Naive thymus-derived CD8-positive, alpha-beta T cell (primary cell): ENCODE measurements around the gene INSRR. TPM values are rescaled to one million over a fixed set of nuclear protein-coding genes. Genes with fewer than 3 reads are reported as not detected.

Experiments
- ATAC-seq, 2 donors: fragments of 150-1000 bp; cut with Tn5 transposase in 1 of 2; sonication (Bioruptor Pico), chemical (Tn5 transposase) in 1 of 2; 1 replicate in 1 of 2; 2 replicates in 1 of 2; pipeline ENCODE4 v1.10.0; 2021; ENCODE audit warnings: mild to moderate bottlenecking in 2 of 2, moderate library complexity in 2 of 2
- POLR2A ChIA-PET: fragments of 350-600 bp; sonication (Branson Sonifier 250); formaldehyde crosslinking; loops from one replicate; lab custom pipeline; 2021; ENCODE audit warnings: antibody characterized with exemption; lab: Charles Lee
- DNase-seq, 10 donors: peaks; one replicate each; pipeline versions ENCODE4 v3.0.0 to v3.0.0-alpha.2; 2020 to 2022
- H3K27ac Mint-ChIP-seq, 10 donors: one replicate each; pipeline ENCODE4 v1.8.0; 2020 to 2022; ENCODE audit warnings: mild to moderate bottlenecking in 10 of 10, mixed read lengths in 10 of 10, moderate library complexity in 4 of 10, inconsistent platforms in 1 of 10
- H3K27me3 Mint-ChIP-seq, 5 donors: one replicate each; pipeline ENCODE4 v1.8.0; 2021 to 2022; ENCODE audit warnings: mixed read lengths in 5 of 5
- H3K36me3 Mint-ChIP-seq, 3 donors: one replicate each; pipeline ENCODE4 v1.8.0; 2020 to 2022; ENCODE audit warnings: mixed read lengths in 3 of 3, mild to moderate bottlenecking in 2 of 3, inconsistent platforms in 1 of 3
- H3K4me1 Mint-ChIP-seq, 4 donors: one replicate each; pipeline ENCODE4 v1.8.0; 2021 to 2022; ENCODE audit warnings: mixed read lengths in 4 of 4
- H3K4me3 Mint-ChIP-seq, 10 donors: one replicate each; pipeline ENCODE4 v1.8.0; 2020 to 2022; ENCODE audit warnings: mild to moderate bottlenecking in 10 of 10, mixed read lengths in 10 of 10, moderate library complexity in 6 of 10, inconsistent platforms in 1 of 10
- H3K9me3 Mint-ChIP-seq, 9 donors: one replicate each; pipeline ENCODE4 v1.8.0; 2020 to 2022; ENCODE audit warnings: mixed read lengths in 9 of 9, mild to moderate bottlenecking in 3 of 9, inconsistent platforms in 1 of 9, moderate library complexity in 1 of 9
- polyA plus RNA-seq, 3 donors: library from polyadenylated mRNA; unstranded; fragments of 300-500 nt; fragmentation: Illumina TruSeq; gene quantifications; one replicate each; pipeline ENCODE4 v1.2.3, GENCODE V29; 2021
- total RNA-seq, 8 experiments: library from RNA in 2 of 8; stranded (reverse) in 2 of 8; gene quantifications; one replicate each; pipeline ENCODE4 v1.2.3 and lab custom pipeline; 2021 to 2026

The INSRR gene
- total and polyA plus RNA-seq, 5 experiments from 2014 or later: not detected

DNA sequence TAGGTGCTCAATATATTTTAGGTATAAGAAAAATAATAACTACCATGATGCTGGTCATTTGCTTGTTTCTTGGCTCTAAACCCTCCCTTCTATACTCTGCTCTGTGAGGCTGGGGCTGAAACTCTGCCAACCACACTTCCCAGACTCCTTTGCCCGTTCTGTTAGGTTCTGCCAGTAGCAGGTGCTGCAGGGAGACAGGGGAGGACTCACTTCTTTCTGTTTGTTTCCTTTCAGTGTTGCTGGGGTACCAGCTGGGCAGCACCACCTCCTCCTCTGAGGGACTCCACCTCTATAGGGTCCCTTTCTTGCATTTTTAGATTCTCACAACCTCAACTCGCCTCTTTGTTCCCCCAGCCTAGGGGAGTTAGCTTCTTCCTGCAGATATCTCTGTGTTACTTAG is 25.3 kb downstream of the INSRR start:
- peaks cover 4 to 21% (median 20%) of the 10 kb centered on the region in 5 donors for H3K27me3 Mint-ChIP-seq
- no peaks in the 10 kb centered on the region for H3K36me3 Mint-ChIP-seq
- no peaks in the 10 kb centered on the region for H3K9me3 Mint-ChIP-seq
- H3K27ac Mint-ChIP-seq: peak overlapping the region in 6 of 10 donors; percentile 11 to 75 (median 34)
- H3K4me3 Mint-ChIP-seq: no peak overlapping the region
- peaks cover 4 to 15% (median 8%) of the 10 kb centered on the region in 4 donors for H3K4me1 Mint-ChIP-seq
- peak; percentile 88 to 89 for ATAC-seq
- POLR2A ChIA-PET: no interaction called here
- DNase-seq: peak in 6 of 10 donors; percentile 13 to 55 (median 40)

DNA sequence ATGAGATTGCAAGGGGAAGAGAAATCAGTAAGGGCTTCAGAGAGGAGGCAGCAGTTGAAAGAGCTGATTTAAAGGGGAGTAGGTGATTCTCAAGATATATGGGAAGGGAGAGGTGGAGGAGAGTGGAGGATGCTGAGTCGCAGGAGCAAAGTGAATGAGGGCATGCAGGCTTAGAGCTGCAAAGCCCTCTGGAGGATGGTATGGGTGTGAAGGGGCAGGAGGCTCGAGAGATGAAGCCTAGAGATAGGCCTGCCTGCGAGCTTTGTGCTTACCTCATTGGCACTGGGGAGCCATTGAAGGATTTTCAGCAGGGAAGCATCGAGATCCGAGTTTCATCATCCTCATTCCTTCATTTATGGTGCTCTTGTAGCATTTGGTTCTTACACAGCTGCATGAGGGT is 26.5 kb downstream of the INSRR start:
- peaks cover 3 to 14% (median 7%) of the 10 kb centered on the region in 4 donors for H3K4me1 Mint-ChIP-seq
- no peak for ATAC-seq
- POLR2A ChIA-PET: no interaction called here
- H3K36me3 Mint-ChIP-seq: no peaks in the 10 kb centered on the region
- peak overlapping the region in 3 of 10 donors; percentile 20 to 87 (median 33) for H3K27ac Mint-ChIP-seq
- no peak overlapping the region for H3K4me3 Mint-ChIP-seq
- H3K27me3 Mint-ChIP-seq: peaks cover 2 to 20% (median 18%) of the 10 kb centered on the region in 5 donors
- peak in 1 of 10 donors; percentile 2 for DNase-seq
- H3K9me3 Mint-ChIP-seq: no peaks in the 10 kb centered on the region

- DNase-seq: no peak
- H3K27ac Mint-ChIP-seq: peak overlapping the region in 2 of 10 donors; percentile 4 to 57
- H3K4me1 Mint-ChIP-seq: peaks cover 0 to 3% (median under 1%) of the 10 kb centered on the region in 4 donors
- peaks cover 0 to 18% (median 8%) of the 10 kb centered on the region in 5 donors for H3K27me3 Mint-ChIP-seq
- H3K4me3 Mint-ChIP-seq: no peak overlapping the region
- POLR2A ChIA-PET: no interaction called here
- no peaks in the 10 kb centered on the region for H3K9me3 Mint-ChIP-seq
- H3K36me3 Mint-ChIP-seq: no peaks in the 10 kb centered on the region
- no peak for ATAC-seq
These were observed 30.4 kb downstream of the INSRR start for GRCh38 chr1:156828400-156829124.

- Mint-ChIP-seq H3K27ac (no peak overlapping the region), H3K27me3 (peaks cover 0 to 9% (median 5%) of the 10 kb centered on the region in 5 donors), H3K9me3 (no peaks in the 10 kb centered on the region), H3K4me1 (peaks cover 0 to 5% (median 2%) of the 10 kb centered on the region in 4 donors), H3K4me3 (no peak overlapping the region), H3K36me3 (no peaks in the 10 kb centered on the region)
- POLR2A ChIA-PET: no interaction called here
- no peak for ATAC-seq
- no peak for DNase-seq
These were observed 32.3 kb downstream of the INSRR start for GRCh38 chr1:156826630-156827029.

DNA sequence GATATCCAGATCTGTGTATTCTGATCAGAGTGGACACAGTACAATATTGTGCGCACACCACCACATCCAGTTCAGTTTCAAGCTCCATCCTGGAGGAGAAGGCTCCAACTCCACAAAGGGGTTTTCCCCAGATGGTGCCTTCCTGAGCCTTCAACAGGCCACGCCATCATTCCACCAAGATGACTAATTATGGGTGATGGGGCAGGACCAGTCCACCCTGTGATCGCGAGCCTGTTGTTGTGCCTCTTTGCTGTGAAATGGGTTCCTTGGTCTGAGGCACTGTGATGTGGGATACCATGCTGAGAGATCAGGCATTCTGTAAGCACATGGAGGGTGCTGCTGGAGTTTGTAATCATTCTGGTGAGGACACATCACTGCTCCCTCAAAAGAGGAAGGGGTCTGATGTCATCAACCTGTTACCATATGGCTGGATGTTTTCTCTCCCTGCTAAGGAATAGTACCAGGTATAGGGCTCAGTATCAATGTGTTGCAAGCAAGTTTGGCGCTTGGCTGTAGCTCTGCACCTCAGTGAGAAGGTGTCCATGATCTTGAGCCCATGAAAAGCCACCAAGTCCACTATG is 35.6 kb downstream of the INSRR start:
- peaks cover 0 to 11% (median 2%) of the 10 kb centered on the region in 4 donors for H3K4me1 Mint-ChIP-seq
- DNase-seq (peak in 1 of 10 donors; percentile 21), ATAC-seq (no peak)
- no peaks in the 10 kb centered on the region for H3K36me3 Mint-ChIP-seq
- no peak overlapping the region for H3K27ac Mint-ChIP-seq
- H3K9me3 Mint-ChIP-seq: no peaks in the 10 kb centered on the region
- peaks cover 0 to 3% (median 0%) of the 10 kb centered on the region in 5 donors for H3K27me3 Mint-ChIP-seq
- POLR2A ChIA-PET: no interaction called here
- no peak overlapping the region for H3K4me3 Mint-ChIP-seq

DNA sequence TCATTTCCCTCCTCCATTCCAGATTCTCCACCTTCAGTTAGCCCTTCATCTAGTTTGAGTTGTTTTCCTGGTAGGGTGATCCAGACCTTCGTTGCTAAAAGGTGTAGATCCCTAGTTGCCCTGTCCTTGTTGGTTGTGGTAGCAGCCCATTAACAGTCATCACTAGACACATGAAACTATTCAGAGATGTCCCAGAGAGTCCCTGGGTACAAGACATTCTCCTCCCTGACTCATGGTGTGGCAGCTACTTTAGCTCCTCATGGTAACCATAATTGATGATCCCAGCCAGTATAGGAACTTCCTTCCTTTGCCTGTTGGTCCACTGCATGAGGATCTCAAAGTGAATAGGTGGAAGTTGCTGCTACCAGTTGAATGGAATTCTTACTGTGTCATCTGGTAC is 36.2 kb downstream of the INSRR start:
- H3K9me3 Mint-ChIP-seq: no peaks in the 10 kb centered on the region
- POLR2A ChIA-PET: interaction anchor here (0.6 kb wide), 1 partner anchor 20 kb away, joined by 4 read pairs; no protein-coding TSS in a partner anchor
- H3K4me1 Mint-ChIP-seq: peaks cover 0 to 15% (median 4%) of the 10 kb centered on the region in 4 donors
- DNase-seq (peak in 1 of 10 donors; percentile 6), ATAC-seq (no peak)
- peaks cover 0 to 3% (median 0%) of the 10 kb centered on the region in 5 donors for H3K27me3 Mint-ChIP-seq
- no peaks in the 10 kb centered on the region for H3K36me3 Mint-ChIP-seq
- no peak overlapping the region for H3K4me3 Mint-ChIP-seq
- H3K27ac Mint-ChIP-seq: peak overlapping the region in 3 of 10 donors; percentile 36 to 62 (median 45)

- DNase-seq: peak in 1 of 10 donors; percentile 18
- H3K27me3 Mint-ChIP-seq: peaks cover 0 to 5% (median 0%) of the 10 kb centered on the region in 5 donors
- H3K4me1 Mint-ChIP-seq: peaks cover 3 to 21% (median 8%) of the 10 kb centered on the region in 4 donors
- peak in 1 of 2 donors; percentile 38 for ATAC-seq
- POLR2A ChIA-PET: interaction anchor here (0.6 kb wide), 1 partner anchor 29 kb away, joined by 5 read pairs; no protein-coding TSS in a partner anchor
- H3K36me3 Mint-ChIP-seq: no peaks in the 10 kb centered on the region
- H3K4me3 Mint-ChIP-seq: no peak overlapping the region
- H3K27ac Mint-ChIP-seq: peak overlapping the region in 2 of 10 donors; percentile 15 to 36
- H3K9me3 Mint-ChIP-seq: no peaks in the 10 kb centered on the region
These were observed 37.1 kb downstream of the INSRR start for GRCh38 chr1:156821801-156822200.

- DNase-seq: peak; percentile 84 to 99 (median 96)
- peaks cover 35 to 63% (median 56%) of the 10 kb centered on the region in 4 donors for H3K4me1 Mint-ChIP-seq
- ATAC-seq: peak; percentile 86 to 90
- POLR2A ChIA-PET: interaction anchor here (0.7 to 2.0 kb wide), 5 partner anchors 44 to 572 kb away, joined by 3 to 11 read pairs (median 3); partner anchors contain the start of genes HDGF, ISG20L2 and METTL25B
- H3K27me3 Mint-ChIP-seq: peaks cover 0 to 8% (median 0%) of the 10 kb centered on the region in 5 donors
- no peaks in the 10 kb centered on the region for H3K9me3 Mint-ChIP-seq
- peak within 1 kb of the TSS; percentile 95 to 100 (median 98) for H3K27ac Mint-ChIP-seq
- H3K36me3 Mint-ChIP-seq: peaks cover 0 to 15% (median 8%) of the 10 kb centered on the region in 3 donors
- peak within 1 kb of the TSS; percentile 79 to 94 (median 90) for H3K4me3 Mint-ChIP-seq
These were observed 42.2 kb downstream of the INSRR start, which contains the start of gene SH2D2A for GRCh38 chr1:156816561-156817328. SH2D2A (minus strand) TSS chr1:156816848; CDS start chr1:156816708, 140 bp downstream.

GRCh38 chr1:156815961-156816422 is 42.9 kb downstream of the INSRR start:
- no peaks in the 10 kb centered on the region for H3K9me3 Mint-ChIP-seq
- H3K4me1 Mint-ChIP-seq: peaks cover 43 to 67% (median 62%) of the 10 kb centered on the region in 4 donors
- H3K36me3 Mint-ChIP-seq: peaks cover 0 to 22% (median 8%) of the 10 kb centered on the region in 3 donors
- DNase-seq (peak in 5 of 10 donors; percentile 17 to 66 (median 34)), ATAC-seq (no peak)
- H3K27me3 Mint-ChIP-seq: peaks cover 0 to 5% (median 0%) of the 10 kb centered on the region in 5 donors
- POLR2A ChIA-PET: interaction anchor here (0.8 to 2.0 kb wide), 3 partner anchors 43 to 88 kb away, joined by 3 to 11 read pairs (median 9); partner anchors contain the start of genes HDGF, ISG20L2 and METTL25B
- peak overlapping the region; percentile 79 to 94 (median 90) for H3K4me3 Mint-ChIP-seq
- H3K27ac Mint-ChIP-seq: peak overlapping the region; percentile 95 to 100 (median 98)

DNA sequence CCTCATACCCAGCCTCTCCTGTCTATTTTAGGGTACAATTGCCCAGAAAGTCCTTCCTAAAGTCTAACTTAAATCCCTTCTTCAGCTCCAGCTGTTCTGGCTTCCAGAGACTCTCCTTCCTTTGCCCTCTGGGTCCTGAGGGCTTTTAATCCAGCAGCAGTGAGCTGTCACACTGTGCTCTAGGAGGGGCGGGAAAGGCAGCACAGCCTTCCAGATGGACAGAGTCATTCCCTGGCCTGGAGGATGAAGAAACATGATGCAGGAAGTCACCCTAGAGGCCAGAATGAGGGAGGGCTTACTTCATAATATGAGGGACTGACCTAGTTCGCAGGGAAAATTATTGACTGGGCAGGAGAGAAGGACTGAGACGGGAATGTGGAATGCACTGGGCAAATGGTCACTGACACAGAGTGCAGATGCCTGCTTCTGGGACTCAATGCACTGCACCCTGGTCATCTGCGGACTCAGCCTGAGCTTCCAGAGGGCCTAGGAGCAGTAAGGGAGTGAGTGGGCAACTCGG is 43.5 kb downstream of the INSRR start:
- Mint-ChIP-seq H3K27ac (peak overlapping the region; percentile 95 to 100 (median 98)), H3K36me3 (peaks cover 0 to 26% (median 8%) of the 10 kb centered on the region in 3 donors)
- DNase-seq: peak in 2 of 10 donors; percentile 5 to 34

GRCh38 chr1:156814571-156815260 is 44.2 kb downstream of the INSRR start:
- POLR2A ChIA-PET: interaction anchor here (1.0 to 1.7 kb wide), 2 partner anchors 12 to 34 kb away, joined by 4 to 5 read pairs; no protein-coding TSS in a partner anchor

More for the DNA sequence above, 43.5 kb downstream of the INSRR start:
- H3K27me3 Mint-ChIP-seq: peaks cover 0 to 5% (median 0%) of the 10 kb centered on the region in 5 donors
- no peaks in the 10 kb centered on the region for H3K9me3 Mint-ChIP-seq
- ATAC-seq: no peak
- H3K4me3 Mint-ChIP-seq: peak overlapping the region; percentile 79 to 94 (median 90)
- POLR2A ChIA-PET: interaction anchor here (1.0 kb wide), 1 partner anchor 13 kb away, joined by 4 read pairs; no protein-coding TSS in a partner anchor
- H3K4me1 Mint-ChIP-seq: peaks cover 44 to 68% (median 64%) of the 10 kb centered on the region in 4 donors

More at GRCh38 chr1:156814571-156815260, 44.2 kb downstream of the INSRR start:
- Mint-ChIP-seq H3K9me3 (no peaks in the 10 kb centered on the region), H3K4me3 (peak overlapping the region; percentile 79 to 94 (median 90)), H3K27me3 (peaks cover 0 to 5% (median 0%) of the 10 kb centered on the region in 5 donors), H3K4me1 (peaks cover 44 to 68% (median 64%) of the 10 kb centered on the region in 4 donors), H3K27ac (peak overlapping the region; percentile 95 to 100 (median 98)), H3K36me3 (peaks cover 0 to 29% (median 8%) of the 10 kb centered on the region in 3 donors)
- DNase-seq (peak in 3 of 10 donors; percentile 10 to 60 (median 18)), ATAC-seq (no peak)
